H1 (cell line): ENCODE data around the gene SLC35D3.

Experiments
- CHD2 ChIP-seq: IDR thresholded peaks from 2 replicates; pipeline ENCODE4 v1.6.1; 2012; ENCODE audit warnings: low read length, improper control_type of control experiment
- EZH2 ChIP-seq: fragments of 200-600 bp; sonication (generic); IDR thresholded peaks from 2 replicates; pipeline ENCODE4 v1.7.1; 2012; ENCODE audit warnings: low read depth, mild to moderate bottlenecking, moderate library complexity, low read length, inconsistent platforms; ENCODE audit not compliant: severe bottlenecking
- JUN ChIP-seq: IDR thresholded peaks from 2 replicates; pipeline ENCODE4 v1.6.1; 2011; ENCODE audit warnings: low read depth, mild to moderate bottlenecking, improper control_type of control experiment, low read length
- MAFK ChIP-seq: IDR thresholded peaks from 2 replicates; pipeline ENCODE4 v1.6.1; 2012; ENCODE audit warnings: low read depth, mild to moderate bottlenecking, improper control_type of control experiment, low read length
- POLR2A ChIP-seq, 2 experiments: IDR thresholded peaks; 1 replicate in 1 of 2; 2 replicates in 1 of 2; pipeline ENCODE4 v1.6.1; 2011; ENCODE audit warnings: low read depth in 2 of 2, low read length in 2 of 2, mild to moderate bottlenecking in 2 of 2; ENCODE audit errors: control extremely low read depth in 1 of 2
- RNF2 ChIP-seq: fragments of 200-900, 300-1000 bp; sonication (generic); IDR thresholded peaks from 2 replicates; pipeline ENCODE4 v1.7.1; 2016; ENCODE audit warnings: borderline replicate concordance, low read depth, mild to moderate bottlenecking, antibody characterized with exemption, low read length; ENCODE audit not compliant: poor library complexity, severe bottlenecking; ENCODE audit errors: missing control alignments
- SIN3A ChIP-seq, 2 experiments: IDR thresholded peaks in 1 of 2; conservative IDR thresholded peaks in 1 of 2; 2 replicates each; pipeline ENCODE4 v1.6.1; 2011 to 2012; ENCODE audit warnings: low read length in 2 of 2, improper control_type of control experiment in 1 of 2, low read depth in 1 of 2, mild to moderate bottlenecking in 1 of 2
- SP4 ChIP-seq: IDR thresholded peaks from 2 replicates; pipeline ENCODE4 v1.6.1; 2012; ENCODE audit warnings: low read length, inconsistent platforms
- TF ChIP-seq, protein P1 (sequence below), 3 experiments: IDR thresholded peaks; 1 replicate in 2 of 3; 2 replicates in 1 of 3; pipeline versions ENCODE4 v1.5.1 to v1.6.1; 2011; ENCODE audit warnings: low read length in 3 of 3, mild to moderate bottlenecking in 3 of 3, inconsistent platforms in 2 of 3, low read depth in 1 of 3, moderate library complexity in 1 of 3; ENCODE audit not compliant: insufficient read depth in 1 of 3; ENCODE audit errors: control extremely low read depth in 1 of 3

DNA sequence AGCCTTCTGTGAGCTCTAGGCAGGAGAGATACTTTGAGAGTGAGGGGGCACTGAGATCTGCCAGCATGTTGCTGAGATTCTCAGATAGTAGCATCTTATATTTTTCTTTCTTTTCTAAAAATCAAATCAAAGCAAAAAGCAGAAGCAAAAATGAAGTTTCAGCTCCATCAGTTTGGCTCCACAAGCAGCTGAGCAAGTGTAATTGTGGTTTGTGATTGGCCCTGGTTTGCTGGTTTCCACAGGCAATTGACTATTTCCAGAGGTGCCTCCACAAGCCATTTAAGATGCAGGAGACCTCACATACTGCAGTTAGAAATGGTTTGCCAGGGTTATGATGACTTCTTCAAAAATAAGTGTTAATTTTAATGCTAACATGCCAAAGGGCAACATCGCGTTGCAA is 4.3 kb downstream of the SLC35D3 start:
- TF ChIP-seq, protein P1, sequence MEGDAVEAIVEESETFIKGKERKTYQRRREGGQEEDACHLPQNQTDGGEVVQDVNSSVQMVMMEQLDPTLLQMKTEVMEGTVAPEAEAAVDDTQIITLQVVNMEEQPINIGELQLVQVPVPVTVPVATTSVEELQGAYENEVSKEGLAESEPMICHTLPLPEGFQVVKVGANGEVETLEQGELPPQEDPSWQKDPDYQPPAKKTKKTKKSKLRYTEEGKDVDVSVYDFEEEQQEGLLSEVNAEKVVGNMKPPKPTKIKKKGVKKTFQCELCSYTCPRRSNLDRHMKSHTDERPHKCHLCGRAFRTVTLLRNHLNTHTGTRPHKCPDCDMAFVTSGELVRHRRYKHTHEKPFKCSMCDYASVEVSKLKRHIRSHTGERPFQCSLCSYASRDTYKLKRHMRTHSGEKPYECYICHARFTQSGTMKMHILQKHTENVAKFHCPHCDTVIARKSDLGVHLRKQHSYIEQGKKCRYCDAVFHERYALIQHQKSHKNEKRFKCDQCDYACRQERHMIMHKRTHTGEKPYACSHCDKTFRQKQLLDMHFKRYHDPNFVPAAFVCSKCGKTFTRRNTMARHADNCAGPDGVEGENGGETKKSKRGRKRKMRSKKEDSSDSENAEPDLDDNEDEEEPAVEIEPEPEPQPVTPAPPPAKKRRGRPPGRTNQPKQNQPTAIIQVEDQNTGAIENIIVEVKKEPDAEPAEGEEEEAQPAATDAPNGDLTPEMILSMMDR (IDR thresholded peaks at IDR 0.05; ENCODE audit: control extremely low read depth in 1 of 3, insufficient read depth in 1 of 3, low read depth in 1 of 3, low read length in 3 of 3), result no peak
- TF ChIP-seq SP4, result no peak
- no peak for TF ChIP-seq EZH2
- TF ChIP-seq MAFK, result no peak
- TF ChIP-seq RNF2, result no peak
- no peak for TF ChIP-seq JUN
- no peak for TF ChIP-seq SIN3A (conservative IDR thresholded peaks at IDR 0.05 in 1 of 2, IDR thresholded peaks at IDR 0.05 in 1 of 2; ENCODE audit: low read depth in 1 of 2, low read length in 2 of 2)
- no peak for TF ChIP-seq CHD2
- no peak for TF ChIP-seq POLR2A (IDR thresholded peaks at IDR 0.05; ENCODE audit: control extremely low read depth in 1 of 2, low read depth in 2 of 2, low read length in 2 of 2)
